Body of pancreas (tissue), 4 donors: ENCODE results near the gene EWSR1.

Source experiments
- POLR2A ChIP-seq, 3 donors: fragments of 450-650 bp; IDR thresholded peaks; one replicate each; pipeline ENCODE4 v1.6.1; 2016; ENCODE audit warnings: antibody characterized with exemption in 3 of 3, mild to moderate bottlenecking in 2 of 3
- TF ChIP-seq, protein P1 (sequence below), 7 experiments: fragments of 450-650 bp in 4 of 7; fragments of 200-600 bp in 3 of 7; sonication (generic) in 3 of 7; IDR thresholded peaks; one replicate each; pipeline ENCODE4 v1.5.1; 2016 to 2019; ENCODE audit warnings: antibody characterized with exemption in 7 of 7

DNA sequence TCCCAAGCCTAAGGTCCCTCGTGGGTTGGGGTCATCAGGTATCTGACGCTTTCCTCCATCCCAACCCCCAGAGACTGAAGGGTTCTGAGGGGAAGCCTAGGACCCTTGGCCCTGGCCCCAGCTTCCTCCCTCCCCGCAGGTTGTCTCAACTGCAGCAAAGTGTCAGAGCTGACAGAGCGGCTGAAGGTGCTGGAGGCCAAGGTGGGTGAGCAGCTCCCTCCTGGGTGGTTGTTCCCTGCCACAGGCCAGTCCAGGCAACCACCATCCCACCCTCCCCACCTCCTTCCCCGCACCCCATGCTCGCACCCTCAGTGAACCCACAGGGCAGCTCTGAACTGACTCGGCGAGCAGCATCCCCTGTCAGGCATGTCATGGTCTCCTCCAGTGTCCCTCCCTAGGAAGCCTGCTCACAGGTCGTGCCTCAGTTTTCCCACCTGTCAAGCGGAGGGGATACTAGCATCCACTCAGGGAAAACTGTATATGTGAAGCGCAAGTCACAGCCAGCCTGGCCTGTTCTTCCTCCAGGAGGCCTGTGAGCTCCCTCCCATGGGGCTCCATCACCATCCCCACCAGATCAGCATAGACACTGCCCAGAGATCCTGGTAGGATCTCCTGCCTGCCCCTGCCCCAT lies 41.6 kb upstream of the EWSR1 start:
- TF ChIP-seq, protein P1, sequence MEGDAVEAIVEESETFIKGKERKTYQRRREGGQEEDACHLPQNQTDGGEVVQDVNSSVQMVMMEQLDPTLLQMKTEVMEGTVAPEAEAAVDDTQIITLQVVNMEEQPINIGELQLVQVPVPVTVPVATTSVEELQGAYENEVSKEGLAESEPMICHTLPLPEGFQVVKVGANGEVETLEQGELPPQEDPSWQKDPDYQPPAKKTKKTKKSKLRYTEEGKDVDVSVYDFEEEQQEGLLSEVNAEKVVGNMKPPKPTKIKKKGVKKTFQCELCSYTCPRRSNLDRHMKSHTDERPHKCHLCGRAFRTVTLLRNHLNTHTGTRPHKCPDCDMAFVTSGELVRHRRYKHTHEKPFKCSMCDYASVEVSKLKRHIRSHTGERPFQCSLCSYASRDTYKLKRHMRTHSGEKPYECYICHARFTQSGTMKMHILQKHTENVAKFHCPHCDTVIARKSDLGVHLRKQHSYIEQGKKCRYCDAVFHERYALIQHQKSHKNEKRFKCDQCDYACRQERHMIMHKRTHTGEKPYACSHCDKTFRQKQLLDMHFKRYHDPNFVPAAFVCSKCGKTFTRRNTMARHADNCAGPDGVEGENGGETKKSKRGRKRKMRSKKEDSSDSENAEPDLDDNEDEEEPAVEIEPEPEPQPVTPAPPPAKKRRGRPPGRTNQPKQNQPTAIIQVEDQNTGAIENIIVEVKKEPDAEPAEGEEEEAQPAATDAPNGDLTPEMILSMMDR (IDR thresholded peaks at IDR 0.05): no peak
- TF ChIP-seq POLR2A (IDR thresholded peaks at IDR 0.05): no peak
